ENCODE data around the gene GRIK1. TPM values are rescaled to one million over a fixed set of nuclear protein-coding genes. Genes with fewer than 3 reads are reported as not detected.
"Not testable (repeated sequence)": the region's sequence is repeated elsewhere in the genome, so short reads cannot be mapped to it uniquely, and the experiment has no call there.

Gene GRIK1
- total RNA-seq, 1 experiment from 2014 or later, result not detected

- no peak for DNase-seq (ENCODE audit: low spot score)
- in situ Hi-C loops (cut with HindIII; ENCODE audit: low sequenced_read_pairs), result no loop called here
These were observed 301.0 kb downstream of the GRIK1 start for GRCh38 chr21:29638761-29639327.

GRCh38 chr21:29638138-29638537, 301.7 kb downstream of the GRIK1 start:
- no peak for DNase-seq (ENCODE audit: low spot score)

GRCh38 chr21:29637553-29637952, 302.2 kb downstream of the GRIK1 start:
- no peak for DNase-seq (ENCODE audit: low spot score)
- in situ Hi-C loops (cut with HindIII; ENCODE audit: low sequenced_read_pairs), result no loop called here

More at GRCh38 chr21:29638138-29638537, 301.7 kb downstream of the GRIK1 start:
- in situ Hi-C loops (cut with HindIII; ENCODE audit: low sequenced_read_pairs), result no loop called here

GRCh38 chr21:29637134-29637533, 302.7 kb downstream of the GRIK1 start:
- in situ Hi-C loops (cut with HindIII; ENCODE audit: low sequenced_read_pairs), result no loop called here

GRCh38 chr21:29634418-29634817, 305.4 kb downstream of the GRIK1 start:
- in situ Hi-C loops (cut with HindIII; ENCODE audit: low sequenced_read_pairs), result no loop called here
- DNase-seq (ENCODE audit: low spot score), result peak; percentile 37

More at GRCh38 chr21:29637134-29637533, 302.7 kb downstream of the GRIK1 start:
- DNase-seq (ENCODE audit: low spot score), result no peak

- in situ Hi-C loops (cut with HindIII; ENCODE audit: low sequenced_read_pairs), result no loop called here
- DNase-seq (ENCODE audit: low spot score), result peak; percentile 68
These were observed 306.0 kb downstream of the GRIK1 start for GRCh38 chr21:29633756-29634155.

GRCh38 chr21:29630441-29630840, 309.4 kb downstream of the GRIK1 start:
- in situ Hi-C loops (cut with HindIII; ENCODE audit: low sequenced_read_pairs), result no loop called here
- no peak for DNase-seq (ENCODE audit: low spot score)

GRCh38 chr21:29627905-29628304, 311.9 kb downstream of the GRIK1 start:
- no peak for DNase-seq (ENCODE audit: low spot score)
- in situ Hi-C loops (cut with HindIII; ENCODE audit: low sequenced_read_pairs), result no loop called here

- in situ Hi-C loops (cut with HindIII; ENCODE audit: low sequenced_read_pairs), result no loop called here
- no peak for DNase-seq (ENCODE audit: low spot score)
These were observed 312.9 kb downstream of the GRIK1 start for GRCh38 chr21:29626801-29627470.

GRCh38 chr21:29625990-29626389, 313.8 kb downstream of the GRIK1 start:
- DNase-seq (ENCODE audit: low spot score), result no peak
- in situ Hi-C loops (cut with HindIII; ENCODE audit: low sequenced_read_pairs), result no loop called here

GRCh38 chr21:29624776-29625175, 315.0 kb downstream of the GRIK1 start:
- in situ Hi-C loops (cut with HindIII; ENCODE audit: low sequenced_read_pairs), result no loop called here
- peak; percentile 71 for DNase-seq (ENCODE audit: low spot score)

GRCh38 chr21:29621525-29621924, 318.3 kb downstream of the GRIK1 start:
- no peak for DNase-seq (ENCODE audit: low spot score)

GRCh38 chr21:29616209-29616751, 323.5 kb downstream of the GRIK1 start:
- in situ Hi-C loops (cut with HindIII; ENCODE audit: low sequenced_read_pairs), result no loop called here
- DNase-seq (ENCODE audit: low spot score), result no peak

More at GRCh38 chr21:29621525-29621924, 318.3 kb downstream of the GRIK1 start:
- in situ Hi-C loops (cut with HindIII; ENCODE audit: low sequenced_read_pairs), result no loop called here

- in situ Hi-C loops (cut with HindIII; ENCODE audit: low sequenced_read_pairs), result no loop called here
- DNase-seq (ENCODE audit: low spot score), result no peak
These were observed 325.9 kb downstream of the GRIK1 start for GRCh38 chr21:29613877-29614276.

GRCh38 chr21:29613021-29613420, 326.8 kb downstream of the GRIK1 start:
- DNase-seq (ENCODE audit: low spot score), result no peak
- in situ Hi-C loops (cut with HindIII; ENCODE audit: low sequenced_read_pairs), result no loop called here

- DNase-seq (ENCODE audit: low spot score), result no peak
- in situ Hi-C loops (cut with HindIII; ENCODE audit: low sequenced_read_pairs), result no loop called here
These were observed 328.9 kb downstream of the GRIK1 start for GRCh38 chr21:29610779-29611360.

GRCh38 chr21:29606613-29607012, 333.2 kb downstream of the GRIK1 start:
- no peak for DNase-seq (ENCODE audit: low spot score)
- in situ Hi-C loops (cut with HindIII; ENCODE audit: low sequenced_read_pairs), result no loop called here

GRCh38 chr21:29605219-29605618, 334.6 kb downstream of the GRIK1 start:
- in situ Hi-C loops (cut with HindIII; ENCODE audit: low sequenced_read_pairs); DNase-seq (ENCODE audit: low spot score): not testable (repeated sequence)

GRCh38 chr21:29604076-29604475, 335.7 kb downstream of the GRIK1 start:
- in situ Hi-C loops (cut with HindIII; ENCODE audit: low sequenced_read_pairs), result no loop called here
- DNase-seq (ENCODE audit: low spot score), result no peak

GRCh38 chr21:29601047-29601446, 338.7 kb downstream of the GRIK1 start:
- no peak for DNase-seq (ENCODE audit: low spot score)
- in situ Hi-C loops (cut with HindIII; ENCODE audit: low sequenced_read_pairs), result no loop called here
